Measurements from ENCODE around the gene TMPRSS13. TPM values are rescaled to one million over a fixed set of nuclear protein-coding genes. Genes with fewer than 3 reads are reported as not detected.

The TMPRSS13 gene
- total and polyA plus RNA-seq, 2 donors from 2014 or later = 1.2 to 1.9 TPM

- FAIRE-seq (no peak), DNase-seq (no peak)
- H3K27me3 ChIP-seq (ENCODE audit: control insufficient read depth, insufficient read depth, low read length) = no peaks in the 10 kb centered on the region
- intact Hi-C loops (cut with DNase I) = no loop called here
- TF ChIP-seq, protein P1, sequence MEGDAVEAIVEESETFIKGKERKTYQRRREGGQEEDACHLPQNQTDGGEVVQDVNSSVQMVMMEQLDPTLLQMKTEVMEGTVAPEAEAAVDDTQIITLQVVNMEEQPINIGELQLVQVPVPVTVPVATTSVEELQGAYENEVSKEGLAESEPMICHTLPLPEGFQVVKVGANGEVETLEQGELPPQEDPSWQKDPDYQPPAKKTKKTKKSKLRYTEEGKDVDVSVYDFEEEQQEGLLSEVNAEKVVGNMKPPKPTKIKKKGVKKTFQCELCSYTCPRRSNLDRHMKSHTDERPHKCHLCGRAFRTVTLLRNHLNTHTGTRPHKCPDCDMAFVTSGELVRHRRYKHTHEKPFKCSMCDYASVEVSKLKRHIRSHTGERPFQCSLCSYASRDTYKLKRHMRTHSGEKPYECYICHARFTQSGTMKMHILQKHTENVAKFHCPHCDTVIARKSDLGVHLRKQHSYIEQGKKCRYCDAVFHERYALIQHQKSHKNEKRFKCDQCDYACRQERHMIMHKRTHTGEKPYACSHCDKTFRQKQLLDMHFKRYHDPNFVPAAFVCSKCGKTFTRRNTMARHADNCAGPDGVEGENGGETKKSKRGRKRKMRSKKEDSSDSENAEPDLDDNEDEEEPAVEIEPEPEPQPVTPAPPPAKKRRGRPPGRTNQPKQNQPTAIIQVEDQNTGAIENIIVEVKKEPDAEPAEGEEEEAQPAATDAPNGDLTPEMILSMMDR (IDR thresholded peaks at IDR 0.05; ENCODE audit: borderline replicate concordance, extremely low read depth, insufficient read depth) = no peak
- no peak overlapping the region for H3K27ac ChIP-seq (ENCODE audit: low read depth in 2 of 2, low read length in 2 of 2)
- no peaks in the 10 kb centered on the region for H3K9me3 ChIP-seq (ENCODE audit: control insufficient read depth in 2 of 3, insufficient read depth in 1 of 3, low read length in 3 of 3)
- H3K9ac ChIP-seq (ENCODE audit: low read length in 3 of 3) = no peak overlapping the region
- H3K36me3 ChIP-seq (ENCODE audit: control insufficient read depth in 2 of 3, insufficient read depth in 3 of 3, low read length in 3 of 3) = no peaks in the 10 kb centered on the region
- H3K4me1 ChIP-seq (ENCODE audit: control insufficient read depth in 2 of 3, insufficient read depth in 2 of 3, low read depth in 1 of 3, low read length in 3 of 3) = peaks cover 0 to 5% (median 4%) of the 10 kb centered on the region in 3 donors
- no peak overlapping the region for H3K4me3 ChIP-seq (ENCODE audit: low read length in 3 of 3)
Measured at GRCh38 chr11:117906710-117907109, 22.5 kb downstream of the TMPRSS13 start.

DNA sequence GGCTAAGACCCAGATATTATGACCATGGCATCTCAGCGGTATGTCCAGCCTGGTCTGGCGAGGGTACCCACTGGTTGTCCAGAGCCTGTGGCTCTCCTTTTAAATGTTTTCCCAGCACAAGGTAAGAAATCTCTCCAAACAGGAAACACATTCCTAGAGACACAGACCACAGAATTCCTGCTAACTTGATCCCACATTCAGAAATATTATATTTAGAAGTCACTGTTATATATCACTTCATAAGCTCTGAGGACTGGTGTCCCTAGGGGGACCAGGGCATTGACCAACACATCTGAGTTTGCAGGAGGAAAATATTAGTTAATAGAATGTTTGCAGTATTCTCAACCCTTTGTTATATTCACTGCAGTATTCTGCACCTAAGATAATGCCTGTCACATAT, 23.1 kb downstream of the TMPRSS13 start:
- no peak overlapping the region for H3K4me3 ChIP-seq (ENCODE audit: low read length in 3 of 3)
- intact Hi-C loops (cut with DNase I) = no loop called here
- H3K9me3 ChIP-seq (ENCODE audit: control insufficient read depth in 2 of 3, insufficient read depth in 1 of 3, low read length in 3 of 3) = no peaks in the 10 kb centered on the region
- H3K36me3 ChIP-seq (ENCODE audit: control insufficient read depth in 2 of 3, insufficient read depth in 3 of 3, low read length in 3 of 3) = no peaks in the 10 kb centered on the region
- no peak for FAIRE-seq
- H3K9ac ChIP-seq (ENCODE audit: low read length in 3 of 3) = no peak overlapping the region
- no peaks in the 10 kb centered on the region for H3K27me3 ChIP-seq (ENCODE audit: control insufficient read depth, insufficient read depth, low read length)
- H3K27ac ChIP-seq (ENCODE audit: low read depth in 2 of 2, low read length in 2 of 2) = no peak overlapping the region
- TF ChIP-seq, protein P1 (IDR thresholded peaks at IDR 0.05; ENCODE audit: borderline replicate concordance, extremely low read depth, insufficient read depth) = no peak
- H3K4me1 ChIP-seq (ENCODE audit: control insufficient read depth in 2 of 3, insufficient read depth in 2 of 3, low read depth in 1 of 3, low read length in 3 of 3) = peaks cover 0 to 5% (median 4%) of the 10 kb centered on the region in 3 donors
- DNase-seq = no peak

DNA sequence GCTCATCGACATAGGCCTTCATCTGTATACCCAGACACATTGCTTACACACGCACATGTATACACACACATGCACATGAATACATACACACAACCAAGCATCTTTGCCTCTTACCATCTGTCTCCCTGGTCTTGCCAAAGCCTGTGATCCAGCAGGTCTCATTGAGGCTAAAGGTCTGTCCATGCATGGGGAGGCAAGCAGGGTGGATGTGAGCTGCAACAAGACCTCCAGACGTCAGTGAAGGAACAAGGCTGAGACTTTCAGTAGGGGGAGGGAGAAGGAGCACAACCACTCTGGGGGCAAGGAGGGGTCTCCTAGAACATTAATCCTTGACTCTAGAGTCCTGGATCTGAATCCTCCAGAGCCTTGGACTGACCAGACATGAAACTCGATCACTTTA, 23.7 kb downstream of the TMPRSS13 start:
- no peak overlapping the region for H3K4me3 ChIP-seq (ENCODE audit: low read length in 3 of 3)
- FAIRE-seq (no peak), DNase-seq (peak in 1 of 5 donors; percentile 18)
- H3K36me3 ChIP-seq (ENCODE audit: control insufficient read depth in 2 of 3, insufficient read depth in 3 of 3, low read length in 3 of 3) = no peaks in the 10 kb centered on the region
- intact Hi-C loops (cut with DNase I) = no loop called here
- no peaks in the 10 kb centered on the region for H3K27me3 ChIP-seq (ENCODE audit: control insufficient read depth, insufficient read depth, low read length)
- no peaks in the 10 kb centered on the region for H3K9me3 ChIP-seq (ENCODE audit: control insufficient read depth in 2 of 3, insufficient read depth in 1 of 3, low read length in 3 of 3)
- H3K27ac ChIP-seq (ENCODE audit: low read depth in 2 of 2, low read length in 2 of 2) = no peak overlapping the region
- peaks cover 0 to 5% (median 4%) of the 10 kb centered on the region in 3 donors for H3K4me1 ChIP-seq (ENCODE audit: control insufficient read depth in 2 of 3, insufficient read depth in 2 of 3, low read depth in 1 of 3, low read length in 3 of 3)
- no peak overlapping the region for H3K9ac ChIP-seq (ENCODE audit: low read length in 3 of 3)
- TF ChIP-seq, protein P1 (IDR thresholded peaks at IDR 0.05; ENCODE audit: borderline replicate concordance, extremely low read depth, insufficient read depth) = no peak

All from kidney (tissue), 14 donors.